Stimulated activated naive CD4-positive, alpha-beta T cell (primary cell): ENCODE measurements around the gene ENGASE.

Experiments used
- DNase-seq, 6 experiments: peaks; one replicate each; lab custom pipeline; 2025; lab: John Stamatoyannopoulos, UW

ENGASE gene

GRCh38 chr17:79113699-79114457, 39.3 kb downstream of the ENGASE start:
- no peak for DNase-seq

- DNase-seq: no peak
Observed at GRCh38 chr17:79114458-79115301, 40.1 kb downstream of the ENGASE start.

- DNase-seq: no peak
Observed at GRCh38 chr17:79115487-79115886, 40.9 kb downstream of the ENGASE start.

- DNase-seq: no peak
Observed at GRCh38 chr17:79116575-79117368, 42.1 kb downstream of the ENGASE start.

- DNase-seq: no peak
Observed at GRCh38 chr17:79117905-79118487, 43.4 kb downstream of the ENGASE start.

- no peak for DNase-seq
Observed at GRCh38 chr17:79118924-79119323, 44.3 kb downstream of the ENGASE start.

- no peak for DNase-seq
Observed at GRCh38 chr17:79120259-79120658, 45.6 kb downstream of the ENGASE start.

- DNase-seq: no peak
Observed at GRCh38 chr17:79123988-79124387, 49.4 kb downstream of the ENGASE start.

- DNase-seq: no peak
Observed at GRCh38 chr17:79124513-79125209, 50.0 kb downstream of the ENGASE start.

- DNase-seq: no peak
Observed at GRCh38 chr17:79125503-79125902, 50.9 kb downstream of the ENGASE start.

GRCh38 chr17:79126139-79126538, 51.5 kb downstream of the ENGASE start:
- no peak for DNase-seq

- DNase-seq: no peak
Observed at GRCh38 chr17:79127534-79128135, 53.0 kb downstream of the ENGASE start.

- DNase-seq: no peak
Observed at GRCh38 chr17:79129523-79129922, 54.9 kb downstream of the ENGASE start.

- no peak for DNase-seq
Observed at GRCh38 chr17:79130536-79131273, 56.1 kb downstream of the ENGASE start.

- DNase-seq: no peak
Observed at GRCh38 chr17:79131274-79131635, 56.6 kb downstream of the ENGASE start.

- no peak for DNase-seq
Observed at GRCh38 chr17:79131701-79132100, 57.1 kb downstream of the ENGASE start.

GRCh38 chr17:79132271-79133064, 57.8 kb downstream of the ENGASE start:
- DNase-seq: no peak

- DNase-seq: no peak
Observed at GRCh38 chr17:79133214-79133613, 58.6 kb downstream of the ENGASE start.

GRCh38 chr17:79133985-79134384, 59.4 kb downstream of the ENGASE start:
- no peak for DNase-seq

GRCh38 chr17:79135011-79135410, 60.4 kb downstream of the ENGASE start:
- no peak for DNase-seq
